Limb (tissue), 2 donors: ENCODE measurements around the gene RBMS3.

Source experiments
- DNase-seq, 2 donors: peaks; one replicate each; pipeline ENCODE4 v3.0.0-alpha.2; 2016; ENCODE audit errors: extremely low spot score in 2 of 2

The RBMS3 gene

GRCh38 chr3:29275309-29275708 lies 5.6 kb upstream of the RBMS3 start:
- DNase-seq: peak in 1 of 2 donors; percentile 45

DNA sequence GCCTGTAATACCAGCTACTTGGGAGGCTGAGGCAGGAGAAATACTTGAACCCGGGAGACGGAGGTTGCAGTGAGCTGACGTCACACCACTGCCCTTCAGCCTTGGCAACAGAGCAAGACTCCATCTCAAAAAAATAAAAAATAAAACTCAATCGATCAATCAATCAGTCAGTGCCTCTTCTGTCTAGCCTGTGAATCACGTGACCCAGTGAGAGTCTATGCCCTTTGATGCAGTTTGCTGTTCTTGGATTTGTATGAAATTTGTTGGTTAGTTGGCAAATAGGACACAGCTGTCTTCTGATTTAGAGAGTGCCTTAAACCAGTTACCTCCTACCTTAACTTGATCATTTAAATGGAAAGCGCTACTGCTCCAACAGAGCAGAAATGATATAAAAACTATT lies 3.6 kb upstream of the RBMS3 start:
- no peak for DNase-seq

- no peak for DNase-seq
These were observed 1.6 kb upstream of the RBMS3 start for GRCh38 chr3:29279286-29279685.

DNA sequence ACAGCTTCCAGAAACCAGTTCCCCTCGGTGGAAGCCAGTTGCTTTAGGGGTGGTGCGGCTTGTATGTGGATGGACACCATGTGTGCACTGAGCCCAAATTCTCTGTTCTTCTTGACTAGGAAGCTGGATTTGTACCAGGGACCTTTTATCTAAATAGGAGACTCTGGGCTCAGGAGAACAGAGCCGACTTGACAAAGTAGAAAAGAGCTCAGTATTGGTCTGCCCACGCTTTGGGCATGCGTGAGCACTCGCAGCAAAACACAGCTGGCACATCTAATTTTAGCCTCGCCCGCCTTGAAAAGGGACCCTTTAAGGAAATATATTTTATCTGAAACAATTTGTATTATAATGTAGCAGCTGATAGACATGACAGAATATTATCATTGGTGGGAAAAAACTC lies 1.1 kb upstream of the RBMS3 start:
- DNase-seq: peak; percentile 41 to 47

DNA sequence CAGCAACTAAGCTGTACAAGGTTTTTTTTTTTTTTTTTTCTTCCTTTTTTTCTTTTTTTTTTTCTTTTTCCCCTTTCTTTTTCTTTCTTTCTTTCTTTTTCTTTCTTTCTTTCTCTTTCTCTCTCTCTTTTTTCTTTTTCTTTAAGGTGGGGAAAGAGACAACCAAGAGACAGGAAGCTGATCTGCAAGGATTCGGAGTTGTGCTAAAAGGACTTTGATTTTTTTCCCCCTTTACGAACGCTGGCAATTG lies 148 bp downstream of the RBMS3 start:
- no peak for DNase-seq

GRCh38 chr3:29281344-29282241 lies 722 bp downstream of the RBMS3 start:
- DNase-seq: peak in 1 of 2 donors; percentile 67

DNA sequence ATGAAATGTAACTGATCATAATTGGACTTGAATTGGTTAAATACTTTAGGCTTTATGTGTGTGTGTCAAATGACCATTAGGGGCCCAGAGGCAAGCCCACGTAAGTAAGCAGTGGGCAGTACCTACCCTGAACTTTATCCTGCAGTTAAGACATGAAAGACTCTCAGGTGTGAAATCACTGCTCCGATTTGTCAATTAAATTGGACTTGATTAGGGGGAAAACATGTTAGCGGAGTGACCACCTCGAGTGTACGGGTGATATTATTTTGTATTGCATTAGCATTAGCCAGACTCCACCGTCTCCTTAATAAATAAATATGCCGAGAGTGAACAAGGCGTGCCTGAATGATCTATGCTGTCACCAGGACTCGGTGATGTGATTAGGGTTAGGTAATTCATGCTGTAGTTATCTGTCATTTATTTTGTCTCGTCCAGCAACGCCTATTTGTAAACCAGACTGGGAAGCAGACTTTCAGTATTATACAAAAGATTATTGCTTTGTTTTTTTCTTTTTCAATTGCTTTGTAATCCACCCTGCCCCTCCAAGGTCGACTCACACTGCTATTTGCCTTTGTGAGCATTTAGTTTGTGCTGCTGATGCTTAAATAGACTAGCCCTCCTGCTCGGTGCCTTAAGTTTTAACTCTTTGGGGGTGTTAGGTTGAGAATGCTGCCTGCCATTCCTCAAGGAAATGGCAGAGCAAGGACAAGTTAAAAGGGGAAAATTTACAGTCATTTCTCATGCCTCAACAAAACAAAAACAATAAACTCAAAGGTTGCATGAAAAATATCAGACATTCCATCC lies 1.8 kb downstream of the RBMS3 start:
- peak; percentile 47 to 61 for DNase-seq

DNA sequence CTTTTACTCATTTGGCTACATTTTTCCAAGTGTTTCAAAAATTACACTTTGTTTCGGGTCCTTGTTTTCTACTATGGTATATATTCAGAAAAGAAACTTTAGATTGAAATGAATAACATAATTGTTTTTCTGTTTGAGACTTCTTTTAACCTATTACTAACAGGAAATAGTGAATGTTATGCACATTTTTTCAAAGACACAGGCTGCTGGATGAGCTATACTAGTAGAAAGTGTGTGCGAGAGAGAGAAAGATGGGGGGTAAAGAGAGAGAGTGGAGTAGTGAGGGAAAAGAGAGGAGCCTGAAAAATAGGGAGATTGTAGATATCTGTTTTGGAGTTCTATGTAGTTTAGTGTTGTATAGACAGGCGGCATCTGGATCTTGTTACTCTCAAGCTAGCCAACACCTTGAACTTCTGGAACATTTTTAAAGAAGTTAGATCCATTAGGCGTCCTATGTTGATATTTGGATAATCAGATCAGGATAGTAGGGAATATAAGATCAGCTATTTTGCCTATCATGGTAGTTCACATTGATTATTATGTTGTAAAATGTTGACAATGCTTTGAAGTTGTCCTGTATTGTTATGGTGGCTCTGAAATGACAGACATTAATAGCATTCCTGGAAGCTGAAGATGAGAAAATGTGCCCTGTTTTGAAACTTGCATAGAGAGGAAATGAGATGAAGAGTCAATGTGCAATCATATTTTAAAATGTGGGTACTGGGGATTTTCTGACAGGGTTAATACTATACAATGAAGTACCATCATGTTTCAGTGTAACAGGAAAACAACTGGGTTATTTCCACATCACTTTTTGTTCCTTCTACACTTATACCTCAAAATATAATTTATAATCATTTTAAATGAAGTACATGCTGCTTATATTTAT lies 2.6 kb downstream of the RBMS3 start:
- peak in 1 of 2 donors; percentile 13 for DNase-seq

- DNase-seq: no peak
These were observed 3.6 kb downstream of the RBMS3 start for GRCh38 chr3:29284497-29284896.

DNA sequence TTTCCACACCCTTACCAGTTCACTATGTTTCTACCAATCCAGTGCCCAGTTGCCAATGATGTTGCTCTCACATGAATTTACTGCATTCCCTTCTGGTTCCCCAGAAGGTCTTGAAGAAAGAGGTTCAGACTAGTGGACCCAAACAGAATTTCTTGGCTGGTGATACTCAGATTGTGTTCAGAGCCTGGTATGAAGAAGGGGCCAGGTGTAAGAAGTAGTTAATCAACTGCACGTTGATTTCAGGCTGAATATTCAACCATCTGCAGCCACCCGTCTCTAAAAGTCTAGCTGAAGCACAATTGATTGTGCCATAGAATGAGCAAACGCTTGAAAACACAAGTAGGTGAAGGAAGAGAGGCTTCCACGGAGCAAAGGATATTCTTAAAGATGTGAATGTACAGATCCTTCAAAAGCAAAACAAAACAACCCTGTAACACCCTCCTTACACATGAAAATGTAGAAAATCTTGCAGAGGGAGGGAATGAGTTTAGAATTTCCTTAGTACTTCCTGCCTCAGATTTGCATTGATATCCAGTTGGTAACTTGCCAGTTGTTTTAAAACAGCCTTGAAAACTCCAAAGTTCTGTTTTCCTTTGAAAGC lies 4.7 kb downstream of the RBMS3 start:
- DNase-seq: peak in 1 of 2 donors; percentile 69

DNA sequence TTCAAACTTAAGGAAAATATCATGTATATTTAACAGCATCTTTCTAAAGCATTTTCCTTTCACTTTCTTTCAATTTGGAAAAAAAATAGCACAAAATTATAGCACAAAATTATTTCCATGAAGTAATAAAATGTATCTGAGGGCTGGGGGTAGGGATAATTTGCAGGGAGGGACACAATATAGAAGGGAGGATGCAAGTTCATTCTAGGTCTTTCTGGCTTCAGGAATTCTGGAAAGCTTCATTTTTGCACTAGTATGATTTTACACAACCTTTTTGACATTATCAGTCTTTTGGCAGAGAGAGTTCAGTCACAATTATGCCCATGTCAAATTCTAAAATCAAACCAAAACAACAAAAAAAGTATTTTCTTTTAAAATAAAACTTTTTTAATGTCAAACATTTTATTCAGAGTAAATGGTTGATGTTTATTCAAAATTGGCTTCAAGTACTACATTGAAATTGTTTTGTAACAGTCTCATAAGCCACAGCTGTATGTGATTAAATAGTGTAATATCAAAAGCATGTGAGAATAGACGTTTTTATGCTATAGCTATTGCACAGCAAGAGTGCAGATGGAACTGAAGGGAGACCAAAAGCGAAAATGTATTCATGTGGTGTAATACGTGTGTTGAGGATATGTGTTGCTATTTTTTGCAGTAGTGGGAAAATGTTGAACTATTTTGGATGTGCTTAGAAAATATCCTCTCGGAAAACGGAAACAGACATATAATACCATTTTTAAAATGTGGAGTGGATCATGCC lies 5.8 kb downstream of the RBMS3 start:
- peak in 1 of 2 donors; percentile 84 for DNase-seq

DNA sequence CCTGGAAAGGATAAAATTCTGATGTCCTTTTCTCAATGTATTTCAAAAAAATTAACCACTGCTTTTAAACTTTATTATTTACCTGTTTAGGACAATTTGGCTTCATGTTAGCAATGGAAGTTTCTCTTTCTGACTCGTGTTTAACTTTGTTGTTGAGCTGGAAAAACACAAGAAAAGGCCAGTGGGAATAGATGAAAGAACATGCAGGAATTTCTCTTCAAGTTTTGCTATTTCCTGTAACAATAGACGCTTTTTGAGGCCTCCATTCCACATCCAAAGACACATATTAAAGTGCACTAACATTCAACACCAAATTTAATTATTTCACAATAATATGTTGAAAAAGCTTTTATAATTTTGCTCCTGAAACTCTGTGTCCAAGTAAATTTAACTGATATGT lies 9.7 kb downstream of the RBMS3 start:
- no peak for DNase-seq

DNA sequence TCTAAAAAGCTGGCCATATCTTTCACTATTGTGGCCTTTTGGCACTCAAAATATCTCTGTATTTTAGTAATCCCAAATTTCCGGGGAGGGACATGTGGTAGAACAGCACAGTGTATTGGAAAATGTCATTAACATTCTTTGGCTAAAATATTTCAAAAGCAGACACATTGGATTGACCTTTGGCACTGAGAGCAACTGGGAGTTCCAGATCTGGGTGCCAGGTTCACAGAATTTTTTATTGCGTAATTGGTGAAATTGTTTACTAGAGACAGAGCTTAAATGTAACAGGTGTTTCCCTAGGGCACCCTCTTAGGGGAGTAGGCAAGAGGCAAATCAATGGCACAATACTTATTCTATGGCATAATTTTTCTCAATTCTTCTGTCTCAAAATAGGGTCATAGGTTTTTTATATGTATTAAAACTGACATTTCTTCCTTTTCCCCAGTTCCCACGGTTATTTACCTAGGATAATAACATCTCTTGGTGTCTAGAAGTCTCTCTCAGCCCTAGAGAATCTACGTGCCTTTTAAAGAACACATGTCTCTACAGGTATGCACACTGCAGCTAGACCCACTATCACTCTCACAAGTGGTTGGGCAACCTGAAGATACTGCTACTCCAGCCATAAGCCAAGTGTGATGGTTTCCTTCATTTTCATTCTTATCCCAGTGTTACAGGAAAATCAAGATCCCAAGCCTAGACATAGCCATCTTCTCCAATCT lies 10.6 kb downstream of the RBMS3 start:
- DNase-seq: no peak

DNA sequence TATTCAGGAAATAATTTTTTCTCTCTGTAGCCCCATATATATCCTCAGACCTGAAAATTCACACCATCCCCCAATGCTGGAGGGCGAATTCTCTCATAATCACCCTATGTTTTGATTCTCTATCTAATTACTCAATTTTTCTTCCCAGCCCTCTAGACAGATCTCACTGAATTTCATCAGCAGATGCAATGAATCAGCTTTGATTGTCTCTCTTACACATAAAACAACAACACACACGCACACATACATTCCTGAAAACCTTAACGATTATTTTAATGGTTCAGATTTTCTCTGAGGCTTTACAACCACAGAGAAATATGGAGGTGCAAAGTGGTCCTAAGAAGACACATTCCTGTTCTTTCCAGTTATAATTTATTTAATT lies 11.1 kb downstream of the RBMS3 start:
- no peak for DNase-seq

DNA sequence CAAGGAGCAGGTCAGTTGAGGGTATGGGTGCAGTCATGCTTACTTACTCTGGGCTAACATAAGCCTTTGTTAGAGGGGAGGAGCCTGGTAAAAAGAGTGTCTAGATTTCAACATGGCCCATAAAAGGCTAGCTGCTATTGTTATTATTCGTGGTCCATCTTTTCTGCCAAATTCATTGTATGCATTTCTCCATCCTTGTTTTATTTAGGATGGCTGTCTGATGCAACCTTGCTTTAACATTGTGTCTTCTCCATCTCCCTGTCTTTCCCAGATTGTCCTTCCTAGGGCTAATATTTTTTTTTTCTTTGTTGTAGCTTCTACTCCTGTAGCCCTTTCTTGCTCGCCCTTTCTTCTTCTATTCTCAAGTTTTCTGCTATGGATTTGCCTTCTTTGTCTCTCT lies 12.6 kb downstream of the RBMS3 start:
- no peak for DNase-seq

GRCh38 chr3:29297998-29298397 lies 17.1 kb downstream of the RBMS3 start:
- DNase-seq: no peak

DNA sequence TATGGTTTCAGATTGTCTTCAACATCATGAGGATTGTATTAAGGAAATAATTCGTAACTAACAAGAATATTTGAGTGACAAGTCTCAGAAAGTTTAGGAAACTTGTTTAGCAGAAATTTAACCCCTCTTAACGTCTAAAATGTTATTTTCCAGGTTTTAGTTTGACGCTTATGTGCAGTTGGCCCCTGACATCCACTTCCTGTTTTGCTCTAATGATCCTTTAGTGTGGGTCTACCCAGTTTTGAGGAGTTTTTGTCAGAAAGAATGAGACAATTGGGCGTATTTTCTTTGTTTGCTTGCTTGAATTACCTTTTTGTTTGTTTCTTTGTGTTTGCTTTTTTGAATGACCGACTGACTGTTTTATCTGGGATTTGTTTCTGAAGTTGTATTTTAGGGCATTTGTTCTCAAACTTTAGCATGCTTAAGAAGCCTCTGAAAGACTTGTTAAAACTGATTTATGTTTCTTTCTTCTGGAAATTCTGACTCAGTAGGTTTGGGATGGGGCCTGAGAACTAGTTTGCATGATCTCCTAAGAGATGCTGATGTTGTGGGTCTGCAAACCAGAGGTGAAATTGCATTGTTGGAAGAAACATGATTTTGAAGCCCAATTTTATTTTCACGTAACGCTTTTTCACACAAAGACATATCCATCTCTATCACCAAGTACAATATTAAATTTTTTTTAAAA lies 20.6 kb downstream of the RBMS3 start:
- DNase-seq: no peak

DNA sequence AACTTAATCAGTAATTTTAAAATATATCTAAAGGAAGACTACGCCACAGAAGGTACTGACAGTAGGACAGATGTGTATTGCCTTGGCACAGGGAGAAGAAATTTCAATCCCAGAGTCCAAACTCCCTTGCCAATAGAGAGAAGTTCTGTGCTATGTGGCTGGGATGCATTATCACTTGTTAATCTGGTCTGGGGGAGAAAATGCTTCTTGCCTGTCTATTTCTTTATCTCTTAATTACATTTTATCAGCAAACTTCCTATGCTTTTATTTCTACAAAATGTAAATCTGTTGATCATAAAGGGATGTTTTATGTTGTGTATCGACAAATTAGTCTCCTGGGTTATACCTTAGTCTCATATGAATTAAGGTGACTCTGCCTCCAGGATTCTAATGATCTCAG lies 21.7 kb downstream of the RBMS3 start:
- no peak for DNase-seq

DNA sequence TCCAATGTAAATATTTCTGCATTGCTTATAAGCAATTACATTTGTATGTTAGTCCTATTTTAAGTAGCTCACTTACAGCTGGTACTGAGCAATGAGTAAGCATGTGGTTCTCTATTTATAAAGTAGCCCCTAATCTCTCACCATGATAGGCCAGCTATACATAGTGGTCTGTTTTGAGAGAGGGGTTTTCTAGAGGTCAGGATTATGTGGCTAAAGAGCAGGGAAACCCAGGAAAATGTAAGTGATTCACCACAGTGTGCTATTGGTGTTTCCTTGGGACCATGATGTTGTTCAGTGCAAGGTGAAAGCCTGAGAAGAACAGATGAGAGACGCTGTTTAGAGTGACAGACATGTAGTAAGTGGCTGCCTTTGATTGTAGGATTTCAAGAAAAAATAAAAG lies 26.4 kb downstream of the RBMS3 start:
- no peak for DNase-seq

DNA sequence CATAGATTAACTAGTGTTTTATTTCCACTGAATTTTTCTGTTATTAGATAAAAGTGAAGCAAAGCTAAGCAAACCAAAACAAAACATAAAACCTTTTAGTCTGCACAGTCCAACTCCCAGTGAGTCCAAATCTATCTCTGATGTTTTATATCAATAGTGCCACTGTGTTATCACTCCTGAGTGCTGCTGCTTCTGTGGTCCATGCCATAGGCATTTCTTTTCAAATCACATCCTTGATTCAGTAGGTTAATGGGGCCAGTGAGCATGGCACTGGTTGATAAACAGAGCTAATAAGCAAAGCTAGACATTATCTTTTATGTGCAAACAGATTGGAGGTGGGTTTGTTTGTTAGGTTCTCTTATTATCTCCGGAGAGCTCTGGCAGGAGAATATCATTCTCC lies 30.0 kb downstream of the RBMS3 start:
- DNase-seq: no peak
